ENCODE data around the gene HSD11B1L. TPM values are rescaled to one million over a fixed set of nuclear protein-coding genes. Genes with fewer than 3 reads are reported as not detected.

Gene HSD11B1L
- total and polyA plus RNA-seq, 3 donors (not counting 1 experiment from before 2014, with no cell fraction given), result 5.2 to 10.5 (median 6.4) TPM

Other genes starting within 250 kb of the HSD11B1L start
- gene ZNRF4, start 225.6 kb upstream of the HSD11B1L start, total RNA-seq, result not detected
- not detected for gene ZNRF4, start 225.6 kb upstream of the HSD11B1L start, polyA plus RNA-seq
- gene TINCR, start 113.1 kb upstream of the HSD11B1L start, total RNA-seq, result 1 to 10 TPM; 4.5 to 9.9 TPM
- gene TINCR, start 113.1 kb upstream of the HSD11B1L start, polyA plus RNA-seq, result 4.1 TPM
- gene SAFB2, start 58.3 kb upstream of the HSD11B1L start, total RNA-seq, result 10 to 100 TPM; 20.2 to 49.1 TPM
- gene SAFB2, start 58.3 kb upstream of the HSD11B1L start, polyA plus RNA-seq, result 7.6 TPM
- 10 to 100 TPM; 26.0 to 88.5 TPM for gene SAFB, start 57.9 kb upstream of the HSD11B1L start, total RNA-seq
- gene SAFB, start 57.9 kb upstream of the HSD11B1L start, polyA plus RNA-seq, result 30.9 TPM
- 10 to 100 TPM; 25.3 to 71.2 TPM for gene MICOS13, start 511 bp upstream of the HSD11B1L start, total RNA-seq
- gene MICOS13, start 511 bp upstream of the HSD11B1L start, polyA plus RNA-seq, result 46.8 TPM
- gene RPL36, start 9.3 kb downstream of the HSD11B1L start, total RNA-seq, result 100 to 1,000 TPM; 323 to 990 TPM
- gene RPL36, start 9.3 kb downstream of the HSD11B1L start, polyA plus RNA-seq, result 717 TPM
- 10 to 100 TPM; 73.7 to 88.3 TPM for gene LONP1, start 39.1 kb downstream of the HSD11B1L start, total RNA-seq
- 55.0 TPM for gene LONP1, start 39.1 kb downstream of the HSD11B1L start, polyA plus RNA-seq
- not detected for gene CATSPERD, start 39.6 kb downstream of the HSD11B1L start, total RNA-seq
- gene CATSPERD, start 39.6 kb downstream of the HSD11B1L start, polyA plus RNA-seq, result not detected
- 1 to 10 TPM in 1 of 2 donors, under 1 TPM in 1; 0.50 to 6.0 TPM for gene PRR22, start 103.7 kb downstream of the HSD11B1L start, total RNA-seq
- gene PRR22, start 103.7 kb downstream of the HSD11B1L start, polyA plus RNA-seq, result 1.00 TPM
- gene DUS3L, start 110.1 kb downstream of the HSD11B1L start, total RNA-seq, result 10 to 100 TPM; 25.5 to 47.0 TPM
- gene DUS3L, start 110.1 kb downstream of the HSD11B1L start, polyA plus RNA-seq, result 22.2 TPM
- under 1 TPM in 1 of 2 donors, not detected in 1; 0.17 TPM for gene NRTN, start 124.0 kb downstream of the HSD11B1L start, total RNA-seq
- not detected for gene NRTN, start 124.0 kb downstream of the HSD11B1L start, polyA plus RNA-seq
- gene FUT6, start 158.7 kb downstream of the HSD11B1L start, total RNA-seq, result under 1 TPM in 1 of 2 donors, not detected in 1; 0.17 TPM
- not detected for gene FUT6, start 158.7 kb downstream of the HSD11B1L start, polyA plus RNA-seq
- 1 to 10 TPM in 1 of 2 donors, under 1 TPM in 1; 0.67 to 1.0 TPM for gene FUT3, start 170.4 kb downstream of the HSD11B1L start, total RNA-seq
- gene FUT3, start 170.4 kb downstream of the HSD11B1L start, polyA plus RNA-seq, result 0.45 TPM
- gene FUT5, start 189.5 kb downstream of the HSD11B1L start, total RNA-seq, result not detected
- gene FUT5, start 189.5 kb downstream of the HSD11B1L start, polyA plus RNA-seq, result not detected
- 100 to 1,000 TPM; 223 to 257 TPM for gene NDUFA11, start 222.8 kb downstream of the HSD11B1L start, total RNA-seq
- gene NDUFA11, start 222.8 kb downstream of the HSD11B1L start, polyA plus RNA-seq, result 522 TPM
- gene VMAC, start 223.8 kb downstream of the HSD11B1L start, total RNA-seq, result 1 to 10 TPM; 3.4 to 7.3 TPM
- gene VMAC, start 223.8 kb downstream of the HSD11B1L start, polyA plus RNA-seq, result 1.2 TPM
- gene CAPS, start 233.2 kb downstream of the HSD11B1L start, total RNA-seq, result 10 to 100 TPM in 1 of 2 donors, 1 to 10 TPM in 1; 9.0 to 15.0 TPM
- gene CAPS, start 233.2 kb downstream of the HSD11B1L start, polyA plus RNA-seq, result 8.8 TPM